SK-N-SH (cell line): ENCODE data around the gene YAP1. TPM values are rescaled to one million over a fixed set of nuclear protein-coding genes. Genes with fewer than 3 reads are reported as not detected.

Experiments
- CTCF ChIA-PET: fragments of 300-600, 350-600 bp; formaldehyde crosslinking; extraction: SDS; loops from one replicate; lab custom pipeline; 2021; lab: Yijun Ruan, JAX
- POLR2A ChIA-PET: fragments of 350-600 bp; sonication (Branson Sonifier 250); formaldehyde crosslinking; extraction: SDS; loops from one replicate; lab custom pipeline; 2020; ENCODE audit warnings: antibody characterized with exemption, inconsistent platforms; lab: Yijun Ruan, JAX
- DNase-seq: peaks from one replicate; pipeline ENCODE4 v3.0.0; 2012
- H2AFZ ChIP-seq: fragments of 200-600 bp; sonication (generic); 2 replicates; pipeline ENCODE4 v1.8.1; 2016; ENCODE audit warnings: antibody characterized with exemption, mild to moderate bottlenecking, low read depth
- H3F3A ChIP-seq: fragments of 200-600 bp; sonication (generic); replicated peaks from 2 replicates; pipeline ENCODE3; 2016; ENCODE audit warnings: antibody characterized with exemption, mild to moderate bottlenecking; ENCODE audit not compliant: insufficient read depth
- H3K27ac ChIP-seq, 2 experiments: fragments of 200-500 bp in 1 of 2; fragments of 200-600 bp in 1 of 2; sonication (Bioruptor generic) in 1 of 2; sonication (generic), shearing (Covaris generic) in 1 of 2; 2 replicates each; pipeline versions ENCODE4 v1.5.1 to v1.6.1; 2014 to 2016; ENCODE audit warnings: low read depth in 2 of 2, inconsistent platforms in 1 of 2, low read length in 1 of 2, mild to moderate bottlenecking in 1 of 2, mixed read lengths in 1 of 2
- H3K27me3 ChIP-seq: fragments of 200-600 bp; sonication (generic), shearing (Covaris generic); 2 replicates; pipeline ENCODE4 v1.6.1; 2016; ENCODE audit warnings: mixed run types; ENCODE audit not compliant: insufficient read depth
- H3K36me3 ChIP-seq, 2 experiments: fragments of 200-500 bp in 1 of 2; fragments of 200-600 bp in 1 of 2; sonication (Bioruptor generic) in 1 of 2; sonication (generic) in 1 of 2; replicated peaks in 1 of 2; 2 replicates each; pipeline versions ENCODE3 to v1.5.1; 2014 to 2016; ENCODE audit warnings: low read length in 1 of 2, mild to moderate bottlenecking in 1 of 2; ENCODE audit not compliant: insufficient read depth in 2 of 2, control insufficient read depth in 1 of 2
- H3K4me1 ChIP-seq, 2 experiments: fragments of 200-500 bp in 1 of 2; fragments of 200-600 bp in 1 of 2; sonication (Bioruptor generic) in 1 of 2; sonication (generic), shearing (Covaris generic) in 1 of 2; 2 replicates each; pipeline versions ENCODE4 v1.5.1 to v1.6.1; 2014 to 2016; ENCODE audit warnings: low read depth in 1 of 2, low read length in 1 of 2, mixed run types in 1 of 2; ENCODE audit not compliant: insufficient read depth in 2 of 2, control insufficient read depth in 1 of 2
- H3K4me2 ChIP-seq: fragments of 200-600 bp; sonication (generic), shearing (Covaris generic); 2 replicates; pipeline ENCODE4 v1.6.1; 2017; ENCODE audit warnings: mixed run types
- H3K4me3 ChIP-seq, 2 experiments: fragments of 200-500 bp in 1 of 2; fragments of 200-600 bp in 1 of 2; sonication (Bioruptor generic) in 1 of 2; sonication (generic), shearing (Covaris generic) in 1 of 2; 2 replicates each; pipeline versions ENCODE4 v1.5.1 to v1.8.1; 2014 to 2016; ENCODE audit warnings: low read depth in 2 of 2, inconsistent platforms in 1 of 2, low read length in 1 of 2, mild to moderate bottlenecking in 1 of 2, mixed read lengths in 1 of 2, moderate library complexity in 1 of 2
- H3K79me2 ChIP-seq: fragments of 200-600 bp; sonication (generic); 2 replicates; pipeline ENCODE4 v1.8.1; 2017; ENCODE audit warnings: mild to moderate bottlenecking; ENCODE audit not compliant: insufficient read depth
- H3K9ac ChIP-seq: fragments of 200-600 bp; sonication (generic); 2 replicates; pipeline ENCODE4 v1.6.1; 2017; ENCODE audit warnings: mixed run types
- H3K9me2 ChIP-seq: fragments of 200-600 bp; sonication (generic); 2 replicates; pipeline ENCODE4 v1.6.1; 2017; ENCODE audit warnings: mixed run types
- H3K9me3 ChIP-seq: fragments of 200-600 bp; sonication (generic); 2 replicates; pipeline ENCODE4 v1.6.1; 2017; ENCODE audit warnings: mixed run types, mild to moderate bottlenecking, moderate library complexity
- H4K20me1 ChIP-seq: fragments of 200-600 bp; sonication (generic); 2 replicates; pipeline ENCODE4 v1.6.1; 2017; ENCODE audit warnings: mild to moderate bottlenecking, mixed run types; ENCODE audit not compliant: insufficient read depth
- CHD2 ChIP-seq: fragments of 150-350 bp; IDR thresholded peaks from 2 replicates; pipeline ENCODE4 v1.6.1; 2018; ENCODE audit warnings: low read length; ENCODE audit not compliant: partially characterized antibody
- FOSL2 ChIP-seq: IDR thresholded peaks from 2 replicates; pipeline ENCODE4 v1.4.0; 2012; ENCODE audit warnings: low read depth, mild to moderate bottlenecking, moderate library complexity, borderline replicate concordance
- GABPA ChIP-seq: IDR thresholded peaks from 2 replicates; pipeline ENCODE4 v1.4.0; 2012; ENCODE audit warnings: low read depth, mild to moderate bottlenecking
- GATA2 ChIP-seq: sonication (generic); formaldehyde crosslinking; IDR thresholded peaks from 2 replicates; pipeline ENCODE4 v1.5.0; 2020; ENCODE audit warnings: mild to moderate bottlenecking, missing genetic modification reagents
- MXI1 ChIP-seq: IDR thresholded peaks from 2 replicates; pipeline ENCODE4 v1.6.1; 2012; ENCODE audit warnings: mild to moderate bottlenecking, low read depth, low read length, improper control_type of control experiment
- NFIC ChIP-seq: IDR thresholded peaks from 2 replicates; pipeline ENCODE4 v1.4.0; 2012; ENCODE audit warnings: borderline replicate concordance
- RFX5 ChIP-seq: IDR thresholded peaks from 2 replicates; pipeline ENCODE4 v1.6.1; 2012; ENCODE audit warnings: mild to moderate bottlenecking, improper control_type of control experiment, low read length
- SMC3 ChIP-seq: IDR thresholded peaks from 2 replicates; pipeline ENCODE4 v1.6.1; 2012; ENCODE audit warnings: low read depth, low read length, improper control_type of control experiment
- TCF12 ChIP-seq: IDR thresholded peaks from 2 replicates; pipeline ENCODE4 v1.4.0; 2012
- WGBS: methylation state at CpG from one replicate; pipeline ENCODE4 v1.1.6; 2017; ENCODE audit warnings: low lambda C conversion rate; 5-methylcytosine and 5-hydroxymethylcytosine counted together
- polyA plus RNA-seq, 3 experiments: library from polyadenylated mRNA; depleted of rRNA; stranded (reverse); fragments of >200 nt; gene quantifications; 2 replicates each; pipeline ENCODE4 v1.2.3, GENCODE V29; 2012
- TF ChIP-seq, protein P1 (sequence below): fragments of 200-600 bp; sonication (generic); IDR thresholded peaks from 2 replicates; pipeline ENCODE4 v1.6.1; 2017; ENCODE audit warnings: antibody characterized with exemption, mild to moderate bottlenecking, moderate library complexity
- TF ChIP-seq, protein P2 (sequence below): IDR thresholded peaks from 2 replicates; pipeline ENCODE4 v1.6.1; 2012; ENCODE audit warnings: mild to moderate bottlenecking, low read depth, low read length, moderate library complexity
- TF ChIP-seq, protein P3 (sequence below): fragments of 150-350 bp; IDR thresholded peaks from 2 replicates; pipeline ENCODE4 v1.6.1; 2016; ENCODE audit warnings: mild to moderate bottlenecking, low read depth, low read length
- TF ChIP-seq, protein P4 (sequence below): fragments of 150-350 bp; IDR thresholded peaks from 2 replicates; pipeline ENCODE4 v1.6.1; 2017; ENCODE audit warnings: antibody characterized with exemption, low read length, low read depth, borderline replicate concordance
- TF ChIP-seq, protein P5 (sequence below): IDR thresholded peaks from 2 replicates; pipeline ENCODE4 v1.4.0; 2012; ENCODE audit warnings: low read depth, borderline replicate concordance
- TF ChIP-seq, protein P6 (sequence below): IDR thresholded peaks from 2 replicates; pipeline ENCODE4 v1.4.0; 2012; ENCODE audit warnings: low read depth

The YAP1 gene
- polyA plus RNA-seq, 1 of the 3 experiments (the other 2 are of a cell fraction) = 53.2 TPM

DNA sequence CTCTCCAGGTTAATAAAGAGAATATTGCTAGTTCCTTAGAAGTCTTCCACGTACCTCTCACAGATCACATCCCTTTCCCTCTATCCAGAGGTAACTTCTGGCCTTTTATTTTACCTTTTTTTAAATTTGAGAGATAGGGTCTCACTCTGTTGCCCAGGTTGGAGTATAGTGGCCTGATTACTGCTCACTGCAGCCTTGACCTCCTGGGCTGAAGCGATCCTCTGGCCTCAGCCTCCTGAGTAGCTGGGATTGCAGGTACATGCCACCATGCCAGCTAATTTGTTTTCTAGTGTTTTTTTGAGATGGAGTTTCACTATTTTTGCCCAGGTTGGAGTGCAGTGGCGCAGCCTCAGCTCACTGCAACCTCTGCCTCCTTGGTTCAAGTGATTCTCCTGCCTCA, 24.4 kb downstream of the YAP1 start:
- peaks cover 0 to 25% of the 10 kb centered on the region in 2 experiments; a peak in 3 of 4 replicates for H3K4me1 ChIP-seq
- H3F3A ChIP-seq = peaks cover 40% of the 10 kb centered on the region
- peaks cover 93% of the 10 kb centered on the region for H3K79me2 ChIP-seq
- no peak overlapping the region for H2AFZ ChIP-seq
- no peak overlapping the region for H3K9ac ChIP-seq
- H4K20me1 ChIP-seq = peaks cover 36% of the 10 kb centered on the region
- no peak for DNase-seq
- POLR2A ChIA-PET = no interaction called here
- WGBS = 91% methylated on average over 3 of the region's 3 CpGs
- peaks cover 0 to 20% of the 10 kb centered on the region in 2 experiments for H3K36me3 ChIP-seq
- TF ChIP-seq TCF12 (no peak), GABPA (no peak), SMC3 (no peak), MXI1 (no peak), GATA2 (no peak), RFX5 (no peak), NFIC (no peak), FOSL2 (no peak), CHD2 (no peak)
- TF ChIP-seq, protein P1, sequence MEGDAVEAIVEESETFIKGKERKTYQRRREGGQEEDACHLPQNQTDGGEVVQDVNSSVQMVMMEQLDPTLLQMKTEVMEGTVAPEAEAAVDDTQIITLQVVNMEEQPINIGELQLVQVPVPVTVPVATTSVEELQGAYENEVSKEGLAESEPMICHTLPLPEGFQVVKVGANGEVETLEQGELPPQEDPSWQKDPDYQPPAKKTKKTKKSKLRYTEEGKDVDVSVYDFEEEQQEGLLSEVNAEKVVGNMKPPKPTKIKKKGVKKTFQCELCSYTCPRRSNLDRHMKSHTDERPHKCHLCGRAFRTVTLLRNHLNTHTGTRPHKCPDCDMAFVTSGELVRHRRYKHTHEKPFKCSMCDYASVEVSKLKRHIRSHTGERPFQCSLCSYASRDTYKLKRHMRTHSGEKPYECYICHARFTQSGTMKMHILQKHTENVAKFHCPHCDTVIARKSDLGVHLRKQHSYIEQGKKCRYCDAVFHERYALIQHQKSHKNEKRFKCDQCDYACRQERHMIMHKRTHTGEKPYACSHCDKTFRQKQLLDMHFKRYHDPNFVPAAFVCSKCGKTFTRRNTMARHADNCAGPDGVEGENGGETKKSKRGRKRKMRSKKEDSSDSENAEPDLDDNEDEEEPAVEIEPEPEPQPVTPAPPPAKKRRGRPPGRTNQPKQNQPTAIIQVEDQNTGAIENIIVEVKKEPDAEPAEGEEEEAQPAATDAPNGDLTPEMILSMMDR = no peak
- TF ChIP-seq, protein P2, sequence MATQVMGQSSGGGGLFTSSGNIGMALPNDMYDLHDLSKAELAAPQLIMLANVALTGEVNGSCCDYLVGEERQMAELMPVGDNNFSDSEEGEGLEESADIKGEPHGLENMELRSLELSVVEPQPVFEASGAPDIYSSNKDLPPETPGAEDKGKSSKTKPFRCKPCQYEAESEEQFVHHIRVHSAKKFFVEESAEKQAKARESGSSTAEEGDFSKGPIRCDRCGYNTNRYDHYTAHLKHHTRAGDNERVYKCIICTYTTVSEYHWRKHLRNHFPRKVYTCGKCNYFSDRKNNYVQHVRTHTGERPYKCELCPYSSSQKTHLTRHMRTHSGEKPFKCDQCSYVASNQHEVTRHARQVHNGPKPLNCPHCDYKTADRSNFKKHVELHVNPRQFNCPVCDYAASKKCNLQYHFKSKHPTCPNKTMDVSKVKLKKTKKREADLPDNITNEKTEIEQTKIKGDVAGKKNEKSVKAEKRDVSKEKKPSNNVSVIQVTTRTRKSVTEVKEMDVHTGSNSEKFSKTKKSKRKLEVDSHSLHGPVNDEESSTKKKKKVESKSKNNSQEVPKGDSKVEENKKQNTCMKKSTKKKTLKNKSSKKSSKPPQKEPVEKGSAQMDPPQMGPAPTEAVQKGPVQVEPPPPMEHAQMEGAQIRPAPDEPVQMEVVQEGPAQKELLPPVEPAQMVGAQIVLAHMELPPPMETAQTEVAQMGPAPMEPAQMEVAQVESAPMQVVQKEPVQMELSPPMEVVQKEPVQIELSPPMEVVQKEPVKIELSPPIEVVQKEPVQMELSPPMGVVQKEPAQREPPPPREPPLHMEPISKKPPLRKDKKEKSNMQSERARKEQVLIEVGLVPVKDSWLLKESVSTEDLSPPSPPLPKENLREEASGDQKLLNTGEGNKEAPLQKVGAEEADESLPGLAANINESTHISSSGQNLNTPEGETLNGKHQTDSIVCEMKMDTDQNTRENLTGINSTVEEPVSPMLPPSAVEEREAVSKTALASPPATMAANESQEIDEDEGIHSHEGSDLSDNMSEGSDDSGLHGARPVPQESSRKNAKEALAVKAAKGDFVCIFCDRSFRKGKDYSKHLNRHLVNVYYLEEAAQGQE = no peak
- TF ChIP-seq, protein P3, sequence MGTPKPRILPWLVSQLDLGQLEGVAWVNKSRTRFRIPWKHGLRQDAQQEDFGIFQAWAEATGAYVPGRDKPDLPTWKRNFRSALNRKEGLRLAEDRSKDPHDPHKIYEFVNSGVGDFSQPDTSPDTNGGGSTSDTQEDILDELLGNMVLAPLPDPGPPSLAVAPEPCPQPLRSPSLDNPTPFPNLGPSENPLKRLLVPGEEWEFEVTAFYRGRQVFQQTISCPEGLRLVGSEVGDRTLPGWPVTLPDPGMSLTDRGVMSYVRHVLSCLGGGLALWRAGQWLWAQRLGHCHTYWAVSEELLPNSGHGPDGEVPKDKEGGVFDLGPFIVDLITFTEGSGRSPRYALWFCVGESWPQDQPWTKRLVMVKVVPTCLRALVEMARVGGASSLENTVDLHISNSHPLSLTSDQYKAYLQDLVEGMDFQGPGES = no peak
- TF ChIP-seq, protein P4, sequence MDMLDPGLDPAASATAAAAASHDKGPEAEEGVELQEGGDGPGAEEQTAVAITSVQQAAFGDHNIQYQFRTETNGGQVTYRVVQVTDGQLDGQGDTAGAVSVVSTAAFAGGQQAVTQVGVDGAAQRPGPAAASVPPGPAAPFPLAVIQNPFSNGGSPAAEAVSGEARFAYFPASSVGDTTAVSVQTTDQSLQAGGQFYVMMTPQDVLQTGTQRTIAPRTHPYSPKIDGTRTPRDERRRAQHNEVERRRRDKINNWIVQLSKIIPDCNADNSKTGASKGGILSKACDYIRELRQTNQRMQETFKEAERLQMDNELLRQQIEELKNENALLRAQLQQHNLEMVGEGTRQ = no peak
- TF ChIP-seq, protein P5, sequence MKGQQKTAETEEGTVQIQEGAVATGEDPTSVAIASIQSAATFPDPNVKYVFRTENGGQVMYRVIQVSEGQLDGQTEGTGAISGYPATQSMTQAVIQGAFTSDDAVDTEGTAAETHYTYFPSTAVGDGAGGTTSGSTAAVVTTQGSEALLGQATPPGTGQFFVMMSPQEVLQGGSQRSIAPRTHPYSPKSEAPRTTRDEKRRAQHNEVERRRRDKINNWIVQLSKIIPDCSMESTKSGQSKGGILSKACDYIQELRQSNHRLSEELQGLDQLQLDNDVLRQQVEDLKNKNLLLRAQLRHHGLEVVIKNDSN = no peak
- TF ChIP-seq, protein P6, sequence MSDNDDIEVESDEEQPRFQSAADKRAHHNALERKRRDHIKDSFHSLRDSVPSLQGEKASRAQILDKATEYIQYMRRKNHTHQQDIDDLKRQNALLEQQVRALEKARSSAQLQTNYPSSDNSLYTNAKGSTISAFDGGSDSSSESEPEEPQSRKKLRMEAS = no peak
- no peaks in the 10 kb centered on the region for H3K9me3 ChIP-seq
- no peaks in the 10 kb centered on the region for H3K27me3 ChIP-seq
- H3K4me3 ChIP-seq = no peak overlapping the region
- H3K27ac ChIP-seq = no peak overlapping the region
- no peaks in the 10 kb centered on the region for H3K9me2 ChIP-seq
- H3K4me2 ChIP-seq = no peak overlapping the region
- CTCF ChIA-PET = no interaction called here
